Measurements from ENCODE around the gene SLC43A2. TPM values are rescaled to one million over a fixed set of nuclear protein-coding genes. Genes with fewer than 3 reads are reported as not detected.
"Not testable (repeated sequence)": the region's sequence is repeated elsewhere in the genome, so short reads cannot be mapped to it uniquely, and the experiment has no call there.

SLC43A2 gene
- polyA plus RNA-seq (2012; ENCODE audit: missing spikeins), result 4.9 TPM

DNA sequence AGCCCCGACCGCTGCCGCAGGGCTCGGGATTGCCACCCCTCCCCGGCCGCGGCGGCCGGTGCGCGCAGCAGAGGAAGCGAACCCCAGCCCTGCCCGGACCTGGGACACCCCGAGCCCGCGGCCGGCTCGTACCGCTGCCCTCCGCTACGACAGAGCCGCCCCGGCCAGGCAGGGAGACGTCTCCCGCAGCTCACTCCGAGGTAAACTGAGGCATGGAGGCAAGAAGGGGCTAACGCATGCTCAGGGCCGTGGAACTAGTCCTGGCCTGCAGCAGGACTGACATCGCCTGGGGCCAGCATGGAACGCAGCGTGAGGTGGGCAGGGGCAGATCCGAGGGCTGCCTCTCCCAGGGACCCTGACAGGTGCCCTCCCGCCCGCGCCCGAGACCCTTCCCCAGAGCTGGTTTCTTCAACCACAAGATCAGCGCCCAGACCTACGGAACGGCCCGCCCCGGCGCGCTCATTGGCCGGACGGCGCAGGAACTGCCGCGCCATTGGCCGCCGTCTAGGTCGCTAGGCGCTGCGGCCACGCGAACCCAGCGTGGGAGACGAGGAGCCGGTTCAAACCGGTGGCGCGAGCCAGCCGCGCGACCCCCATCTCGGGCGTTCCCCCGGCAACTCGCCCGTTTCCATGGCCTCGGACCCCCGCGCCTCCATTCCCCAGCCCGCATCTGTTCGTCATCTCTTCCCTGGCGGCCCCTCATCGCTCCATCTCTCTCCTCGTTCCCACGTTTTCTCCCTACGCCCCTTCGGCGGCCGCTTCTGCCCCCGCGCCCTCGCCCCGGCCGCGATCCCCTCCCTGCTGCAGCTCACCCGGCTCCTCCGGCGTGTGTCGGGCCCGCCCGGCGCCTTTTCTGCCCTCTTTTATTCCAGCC is at the start of gene SLC43A2:
Gene SLC43A2 (minus strand): TSS at position 853 of the 874 bp plus-strand sequence. CDS start 960 bp downstream, outside the sequence.
- DNase-seq (ENCODE audit: insufficient read length) (peak; percentile 96), FAIRE-seq (no peak)

DNA sequence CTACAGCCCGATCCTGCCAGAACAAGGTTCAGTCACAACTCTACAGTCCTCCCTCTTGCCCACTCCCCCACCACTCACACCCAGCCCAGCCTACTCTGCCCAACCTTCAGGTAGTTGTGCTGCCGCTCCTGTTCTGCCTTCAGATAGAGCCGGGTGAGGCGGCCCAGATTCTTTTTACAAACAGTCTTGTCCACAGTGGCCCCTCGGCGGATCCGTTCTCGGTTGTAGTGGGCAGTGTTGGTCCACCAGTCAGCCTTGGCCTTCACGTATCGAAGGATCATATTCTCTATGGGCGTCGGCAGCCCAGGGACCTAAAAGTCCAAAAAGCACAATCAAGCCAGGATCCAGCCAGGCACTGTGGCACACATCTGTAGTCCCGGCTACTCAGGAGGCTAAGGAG is 47.8 kb upstream of the SLC43A2 start:
- DNase-seq (ENCODE audit: insufficient read length) (no peak), FAIRE-seq (no peak)
- TF ChIP-seq POLR2AphosphoS5 (IDR thresholded peaks at IDR 0.05; ENCODE audit: low read depth, low read length), result no peak
- TF ChIP-seq POLR2A (IDR thresholded peaks at IDR 0.05; ENCODE audit: low read depth, low read length), result no peak; the same call in 1 of the 2 replicates
- TF ChIP-seq TAF1 (IDR thresholded peaks at IDR 0.05; ENCODE audit: borderline replicate concordance, low read depth, low read length), result no peak

More for the DNA sequence above, at the start of gene SLC43A2:
- TF ChIP-seq POLR2A (IDR thresholded peaks at IDR 0.05; ENCODE audit: low read depth, low read length) (peak; percentile 2; the same call in 1 of the 2 replicates), POLR2AphosphoS5 (IDR thresholded peaks at IDR 0.05; ENCODE audit: low read depth, low read length) (no peak)

DNA sequence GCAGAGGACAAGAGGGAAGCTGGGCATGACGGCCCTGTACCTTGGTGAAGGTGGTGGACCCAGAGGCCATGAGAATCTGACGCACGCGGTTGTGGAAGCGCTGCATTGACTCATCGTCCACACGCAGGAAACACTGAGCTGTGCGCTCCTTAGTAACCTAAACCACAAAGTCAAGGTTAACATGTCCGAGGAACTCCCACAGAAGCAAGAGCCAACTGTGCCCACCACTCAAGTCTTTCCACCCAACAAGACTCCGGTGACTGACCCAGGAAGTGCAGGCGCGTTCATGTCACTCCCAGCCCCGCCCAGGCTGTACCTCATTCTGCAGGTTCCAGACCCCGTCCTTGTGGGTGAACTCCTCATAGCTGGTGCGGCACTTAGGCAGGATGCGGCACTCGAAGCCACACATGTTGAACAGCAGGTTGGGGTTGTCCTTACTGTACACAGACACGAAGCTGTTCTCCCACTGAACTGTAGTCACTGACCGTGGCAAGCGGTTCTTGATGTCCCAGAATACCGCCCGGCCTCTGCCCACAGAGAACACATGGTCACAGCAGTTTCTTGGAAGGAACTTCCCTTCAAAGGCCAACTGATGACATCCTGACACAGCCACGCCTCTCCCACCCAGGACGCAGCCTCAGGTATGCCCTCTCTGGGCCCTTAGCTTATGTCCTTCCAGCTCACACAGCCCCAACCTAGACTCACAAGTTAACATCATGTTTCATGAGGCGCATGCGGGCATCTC is 44.6 kb upstream of the SLC43A2 start:
- FAIRE-seq (no peak), DNase-seq (ENCODE audit: insufficient read length) (no peak)
- peak; percentile 52 for TF ChIP-seq POLR2AphosphoS5 (IDR thresholded peaks at IDR 0.05; ENCODE audit: low read depth, low read length)
- TF ChIP-seq POLR2A (IDR thresholded peaks at IDR 0.05; ENCODE audit: low read depth, low read length), result no peak; the same call in 1 of the 2 replicates

DNA sequence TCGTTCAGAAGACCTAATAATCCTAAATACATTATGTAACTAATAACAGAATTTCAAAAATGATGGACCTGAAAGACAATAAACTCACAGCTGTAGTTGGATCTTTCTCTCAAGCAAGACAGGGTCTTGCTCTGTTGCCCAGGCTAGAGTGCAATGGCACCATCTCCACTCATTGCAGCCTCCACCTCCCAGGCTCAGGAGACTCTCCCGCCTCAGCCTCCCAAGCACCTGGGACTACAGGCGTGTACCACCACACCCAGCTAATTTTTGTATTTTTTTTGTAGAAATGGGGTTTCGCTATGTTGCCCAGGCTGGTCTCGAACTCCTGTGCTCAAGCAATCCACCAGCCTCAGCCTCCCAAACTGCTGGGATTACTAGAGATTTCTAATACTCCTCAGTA is 35.3 kb upstream of the SLC43A2 start:
- not testable (repeated sequence) for FAIRE-seq

DNA sequence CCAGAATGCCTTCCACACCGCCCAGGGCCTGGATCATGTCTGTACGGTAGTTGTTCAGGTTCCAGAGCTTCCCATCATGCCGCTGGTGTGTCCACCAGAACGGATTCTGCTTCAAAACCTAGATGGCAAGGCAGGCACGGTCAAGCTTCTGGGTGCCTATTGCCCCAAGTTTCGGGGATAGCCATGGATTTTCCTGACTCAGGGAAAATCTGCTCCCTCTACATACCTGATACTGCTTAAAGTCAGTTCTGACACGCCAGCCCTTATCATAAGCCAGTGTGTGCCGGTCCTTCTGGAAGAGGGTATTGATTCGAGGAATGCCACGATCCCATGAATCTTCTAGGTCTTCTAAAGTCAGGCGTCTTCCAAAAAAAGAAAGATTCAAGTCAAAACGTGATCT is 32.4 kb upstream of the SLC43A2 start:
- FAIRE-seq (no peak), DNase-seq (ENCODE audit: insufficient read length) (no peak)
- no peak for TF ChIP-seq TAF1 (IDR thresholded peaks at IDR 0.05; ENCODE audit: borderline replicate concordance, low read depth, low read length)

More for the DNA sequence above, 35.3 kb upstream of the SLC43A2 start:
- not testable (repeated sequence) for DNase-seq (ENCODE audit: insufficient read length)

DNA sequence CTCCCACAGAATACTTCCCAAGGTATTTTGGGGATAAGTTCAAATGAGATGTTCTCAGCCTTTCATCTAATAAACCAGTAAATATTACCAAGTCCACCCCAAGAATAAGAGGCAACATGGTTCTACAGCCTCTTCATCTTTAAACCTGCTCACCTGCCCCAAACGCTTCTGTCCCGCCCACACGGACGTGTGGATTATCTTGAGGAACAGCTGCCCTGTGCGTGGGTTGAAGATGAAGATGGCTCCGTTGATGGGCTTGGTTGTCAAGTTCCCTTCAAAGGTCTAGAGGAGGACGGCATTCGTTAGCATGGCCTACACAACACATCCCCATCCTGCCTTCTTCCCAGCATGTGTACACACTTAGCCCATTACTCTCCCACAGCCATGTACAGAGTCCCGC is 29.5 kb upstream of the SLC43A2 start:
- no peak for TF ChIP-seq TAF1 (IDR thresholded peaks at IDR 0.05; ENCODE audit: borderline replicate concordance, low read depth, low read length)
- no peak for TF ChIP-seq POLR2A (IDR thresholded peaks at IDR 0.05; ENCODE audit: low read depth, low read length)
- no peak for TF ChIP-seq POLR2AphosphoS5 (IDR thresholded peaks at IDR 0.05; ENCODE audit: low read depth, low read length)
- no peak for FAIRE-seq
- no peak for DNase-seq (ENCODE audit: insufficient read length)

DNA sequence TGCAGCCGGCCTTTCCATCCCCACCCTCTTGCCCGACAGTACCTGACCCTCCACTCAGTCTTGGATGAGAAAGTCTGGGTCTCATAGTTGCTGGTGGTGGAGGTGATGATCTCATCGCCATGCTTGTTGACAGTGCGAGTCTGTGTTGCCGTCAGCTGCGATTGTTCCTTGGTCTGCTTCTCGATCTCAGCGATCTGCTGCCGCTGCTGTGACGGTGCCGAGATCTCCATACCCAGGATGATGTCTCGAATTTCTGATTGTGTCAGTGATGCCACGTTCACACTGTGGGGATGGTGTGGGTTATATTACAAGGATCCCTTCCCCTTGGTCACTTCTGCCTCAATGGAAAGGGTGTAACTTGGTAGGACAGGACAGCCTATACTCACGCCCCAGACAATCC is 25.1 kb upstream of the SLC43A2 start:
- TF ChIP-seq TAF1 (IDR thresholded peaks at IDR 0.05; ENCODE audit: borderline replicate concordance, low read depth, low read length) (no peak), POLR2A (IDR thresholded peaks at IDR 0.05; ENCODE audit: low read depth, low read length) (no peak), POLR2AphosphoS5 (IDR thresholded peaks at IDR 0.05; ENCODE audit: low read depth, low read length) (no peak)
- FAIRE-seq, result no peak
- no peak for DNase-seq (ENCODE audit: insufficient read length)

DNA sequence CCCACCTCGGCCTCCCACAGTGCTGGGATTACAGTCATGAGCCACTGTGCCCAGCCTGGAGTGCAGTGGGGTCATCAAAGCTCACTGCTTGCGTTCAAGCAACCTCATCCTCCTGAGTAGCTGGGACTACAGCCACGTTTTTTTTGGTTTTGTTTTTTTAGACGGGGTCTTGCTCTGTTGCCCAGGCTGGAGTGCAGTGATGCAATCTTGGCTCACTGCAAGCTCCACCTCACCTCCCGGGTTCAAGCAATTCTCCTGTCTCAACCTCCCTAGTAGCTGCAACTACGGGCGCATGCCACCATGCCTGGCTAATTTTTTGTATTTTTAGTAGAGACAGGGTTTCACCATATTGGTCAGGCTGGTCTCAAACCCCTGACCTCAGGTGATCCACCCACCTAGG is 24.2 kb upstream of the SLC43A2 start:
- FAIRE-seq; DNase-seq (ENCODE audit: insufficient read length): not testable (repeated sequence)

DNA sequence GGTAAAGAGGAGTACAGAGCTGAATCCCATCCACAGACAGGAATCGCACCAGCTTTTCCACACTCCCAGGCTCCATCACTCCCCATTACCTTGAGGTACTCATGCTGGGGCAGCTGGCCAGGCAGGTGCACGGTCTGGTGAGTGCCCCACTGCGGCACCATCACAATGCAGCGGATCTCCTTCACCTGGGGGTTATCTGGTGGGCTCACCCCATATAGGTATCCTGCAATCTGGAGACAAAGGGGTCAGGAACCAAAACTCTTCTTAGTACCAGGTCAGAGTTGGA is 22.9 kb upstream of the SLC43A2 start:
- no peak for FAIRE-seq
- no peak for DNase-seq (ENCODE audit: insufficient read length)
- TF ChIP-seq POLR2AphosphoS5 (IDR thresholded peaks at IDR 0.05; ENCODE audit: low read depth, low read length), result no peak
- no peak for TF ChIP-seq POLR2A (IDR thresholded peaks at IDR 0.05; ENCODE audit: low read depth, low read length)
- no peak for TF ChIP-seq TAF1 (IDR thresholded peaks at IDR 0.05; ENCODE audit: borderline replicate concordance, low read depth, low read length)

DNA sequence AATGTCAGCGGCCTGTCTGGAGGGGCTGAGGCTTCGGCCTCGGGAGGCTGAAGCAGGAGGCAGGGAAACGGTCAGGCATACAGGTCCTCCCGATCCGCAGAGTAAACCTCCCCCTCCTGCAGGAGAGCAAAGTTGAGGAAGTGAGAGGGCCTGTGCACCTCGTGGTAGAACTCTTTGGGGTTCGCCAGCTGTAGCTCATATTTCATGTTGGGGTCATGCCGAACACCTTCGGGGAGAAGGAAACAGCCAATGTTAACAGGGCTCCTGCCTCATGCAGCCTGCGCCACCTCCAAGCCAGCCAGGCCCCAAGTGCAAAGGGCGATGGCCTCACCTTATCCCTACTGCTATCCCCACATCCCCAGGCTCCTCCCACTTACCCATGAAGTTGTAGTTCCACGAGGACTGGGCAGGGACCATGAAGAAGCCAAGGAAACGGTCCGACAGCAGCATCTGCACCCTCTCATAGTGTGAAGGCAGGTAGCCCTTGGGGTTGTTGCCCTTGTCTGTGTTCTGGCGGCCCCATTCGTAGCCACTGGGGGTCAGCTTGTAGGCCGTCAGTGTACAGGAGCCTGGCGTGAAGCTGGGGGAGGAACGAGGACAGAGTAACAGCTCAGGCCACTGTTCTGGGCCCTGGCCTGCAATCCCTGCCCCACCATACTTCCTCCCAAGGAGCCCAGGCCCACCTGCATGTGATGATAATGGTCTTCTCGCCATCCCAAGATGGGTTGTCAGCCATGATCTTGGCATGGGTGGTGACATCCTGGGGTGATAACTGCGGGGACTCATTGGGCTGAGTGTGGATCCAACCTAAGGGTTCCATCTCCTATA is 22.3 kb upstream of the SLC43A2 start:
- FAIRE-seq, result no peak
- no peak for DNase-seq (ENCODE audit: insufficient read length)
- no peak; the same call in 1 of the 2 replicates for TF ChIP-seq POLR2AphosphoS5 (IDR thresholded peaks at IDR 0.05; ENCODE audit: low read depth, low read length)
- TF ChIP-seq TAF1 (IDR thresholded peaks at IDR 0.05; ENCODE audit: borderline replicate concordance, low read depth, low read length), result no peak
- no peak for TF ChIP-seq POLR2A (IDR thresholded peaks at IDR 0.05; ENCODE audit: low read depth, low read length)

DNA sequence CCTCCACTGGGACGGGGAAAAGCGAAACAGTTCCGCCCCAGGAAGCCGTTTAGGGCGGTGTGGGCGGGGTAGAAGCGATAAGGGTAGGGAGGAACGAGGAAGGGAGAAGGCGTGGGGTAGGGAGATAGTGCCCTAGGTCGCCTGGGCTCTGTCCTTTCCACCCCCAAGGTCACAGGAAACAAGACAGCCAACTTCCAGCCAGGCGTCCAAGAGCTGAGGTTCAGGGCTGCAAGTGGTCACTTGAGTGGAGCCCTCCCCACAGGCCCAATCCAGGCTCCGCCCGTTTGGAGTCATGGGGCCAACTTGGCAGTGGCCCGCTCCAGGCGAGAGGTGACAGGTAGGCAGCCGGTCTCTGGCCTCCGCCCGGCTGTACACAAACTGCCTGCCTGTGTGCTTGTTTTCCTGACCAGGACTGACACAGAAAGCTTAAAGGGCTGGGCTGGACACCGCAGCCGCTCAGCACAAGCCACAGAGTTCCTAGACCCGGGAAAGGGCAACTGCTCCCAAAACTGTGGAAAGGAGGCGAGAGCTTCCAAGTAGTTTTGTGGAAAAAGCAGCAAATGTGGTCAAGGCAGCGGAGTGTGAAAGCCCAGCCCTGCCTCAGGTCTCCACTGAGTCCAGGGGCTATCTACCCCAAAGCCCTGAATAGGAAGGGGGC is 21.3 kb upstream of the SLC43A2 start, which contains the start of gene RILP:
Gene RILP (minus strand): TSS at position 23 of the 658 bp plus-strand sequence. CDS start 62 bp downstream, outside the sequence.
- FAIRE-seq, result no peak
- peak; percentile 41 for DNase-seq (ENCODE audit: insufficient read length)
- TF ChIP-seq TAF1 (IDR thresholded peaks at IDR 0.05; ENCODE audit: borderline replicate concordance, low read depth, low read length) (no peak), POLR2A (IDR thresholded peaks at IDR 0.05; ENCODE audit: low read depth, low read length) (peak; percentile 47; the same call in 1 of the 2 replicates), POLR2AphosphoS5 (IDR thresholded peaks at IDR 0.05; ENCODE audit: low read depth, low read length) (peak; percentile 46; the same call in 1 of the 2 replicates)
